B cell (primary cell): ENCODE data around the gene ST7L. TPM values are rescaled to one million over a fixed set of nuclear protein-coding genes. Genes with fewer than 3 reads are reported as not detected.

ENCODE experiments used
- ATAC-seq: fragments of 200-7000 bp; cut with Tn5 transposase; one replicate; pipeline ENCODE4 v1.10.0; 2021; ENCODE audit warnings: low read depth, mild to moderate bottlenecking, moderate number of reproducible peaks, moderate library complexity
- CTCF ChIA-PET: fragments of 350-600 bp; sonication (Branson Sonifier 250); formaldehyde crosslinking; loops from one replicate; lab custom pipeline; 2021; ENCODE audit warnings: antibody characterized with exemption, inconsistent platforms; lab: Charles Lee
- POLR2A ChIA-PET: fragments of 350-600 bp; sonication (Branson Sonifier 250); formaldehyde crosslinking; loops from one replicate; lab custom pipeline; 2021; ENCODE audit warnings: antibody characterized with exemption; lab: Charles Lee
- DNase-seq: peaks from one replicate; pipeline ENCODE4 v3.0.0; 2013
- H2AFZ ChIP-seq: 2 replicates; pipeline ENCODE4 v1.6.1; 2012; ENCODE audit warnings: mild to moderate bottlenecking, low read depth, low read length; ENCODE audit not compliant: insufficient read depth, poor library complexity, severe bottlenecking
- H3K27ac ChIP-seq, 2 donors: 1 replicate in 1 of 2; 2 replicates in 1 of 2; pipeline ENCODE4 v1.5.1; 2012 to 2013; ENCODE audit warnings: low read length in 2 of 2, mild to moderate bottlenecking in 2 of 2, moderate library complexity in 1 of 2
- H3K27me3 ChIP-seq, 4 experiments: fragments of 200-600 bp in 1 of 4; sonication (generic) in 1 of 4; replicated peaks in 1 of 4; 1 replicate in 2 of 4; 2 replicates in 2 of 4; pipeline versions ENCODE4 v1.6.1 to v1.7.0; 2013 to 2016; ENCODE audit warnings: low read length in 3 of 4, mild to moderate bottlenecking in 2 of 4, mixed read lengths in 1 of 4, moderate library complexity in 1 of 4; ENCODE audit not compliant: insufficient read depth in 4 of 4, control insufficient read depth in 3 of 4; ENCODE audit errors: control extremely low read depth in 1 of 4
- H3K36me3 ChIP-seq, 2 experiments: replicated peaks in 1 of 2; 1 replicate in 1 of 2; 2 replicates in 1 of 2; pipeline versions ENCODE4 v1.6.1 to v1.7.1; 2013; ENCODE audit warnings: low read length in 1 of 2; ENCODE audit not compliant: insufficient read depth in 2 of 2, control insufficient read depth in 1 of 2; ENCODE audit errors: control extremely low read depth in 1 of 2, extremely low read depth in 1 of 2
- H3K4me1 ChIP-seq, 2 donors: fragments of 200-600 bp in 1 of 2; sonication (generic) in 1 of 2; 1 replicate in 1 of 2; 2 replicates in 1 of 2; pipeline versions ENCODE4 v1.5.1 to v1.6.1; 2013 to 2017; ENCODE audit warnings: low read length in 2 of 2; ENCODE audit not compliant: control insufficient read depth in 2 of 2, insufficient read depth in 2 of 2
- H3K4me2 ChIP-seq: replicated peaks from 2 replicates; pipeline ENCODE3; 2012; ENCODE audit warnings: mild to moderate bottlenecking, low read depth, low read length; ENCODE audit not compliant: poor library complexity, severe bottlenecking
- H3K4me3 ChIP-seq, 5 experiments: fragments of 200-600 bp in 1 of 5; sonication (generic) in 1 of 5; 1 replicate in 3 of 5; 2 replicates in 2 of 5; pipeline versions ENCODE4 v1.5.1 to v1.7.0; 2011 to 2016; ENCODE audit warnings: low read length in 4 of 5, mild to moderate bottlenecking in 4 of 5, low read depth in 2 of 5, control low read depth in 1 of 5, moderate library complexity in 1 of 5; ENCODE audit not compliant: insufficient read depth in 1 of 5; ENCODE audit errors: control extremely low read depth in 1 of 5, extremely low read depth in 1 of 5
- H3K79me2 ChIP-seq: fragments of 200-600 bp; sonication (generic); one replicate; pipeline ENCODE4 v1.6.0; 2016; ENCODE audit warnings: low read length; ENCODE audit not compliant: control insufficient read depth, insufficient read depth
- H3K9ac ChIP-seq: fragments of 200-600 bp; sonication (generic); 2 replicates; pipeline ENCODE4 v1.6.1; 2017; ENCODE audit warnings: mild to moderate bottlenecking, low read length, moderate library complexity
- H3K9me3 ChIP-seq, 3 donors: one replicate each; pipeline versions ENCODE4 v1.6.1 to v1.7.1; 2013; ENCODE audit warnings: low read length in 2 of 3; ENCODE audit not compliant: control insufficient read depth in 2 of 3, insufficient read depth in 1 of 3; ENCODE audit errors: control extremely low read depth in 1 of 3
- H4K20me1 ChIP-seq: 2 replicates; pipeline ENCODE4 v1.6.0; 2012; ENCODE audit warnings: mild to moderate bottlenecking, low read length; ENCODE audit not compliant: insufficient read depth, control insufficient read depth, poor library complexity, severe bottlenecking
- H3K27ac Mint-ChIP-seq: one replicate; pipeline ENCODE4 v1.8.0; 2021; ENCODE audit warnings: mixed read lengths
- H3K27me3 Mint-ChIP-seq: one replicate; pipeline ENCODE4 v1.8.0; 2021; ENCODE audit warnings: mixed read lengths
- H3K4me1 Mint-ChIP-seq: one replicate; pipeline ENCODE4 v1.8.0; 2021; ENCODE audit warnings: mixed read lengths
- H3K4me3 Mint-ChIP-seq: one replicate; pipeline ENCODE4 v1.8.0; 2021; ENCODE audit warnings: mixed read lengths
- H3K9me3 Mint-ChIP-seq: one replicate; pipeline ENCODE4 v1.8.0; 2022; ENCODE audit warnings: mixed read lengths; ENCODE audit not compliant: insufficient read depth
- CTCF ChIP-seq: fragments of 200-600 bp; IDR thresholded peaks from one replicate; pipeline ENCODE4 v1.8.0; 2022; ENCODE audit warnings: antibody characterized with exemption, mild to moderate bottlenecking
- EZH2 ChIP-seq: IDR thresholded peaks from 2 replicates; pipeline ENCODE4 v1.6.1; 2012; ENCODE audit warnings: borderline replicate concordance, low read depth, mild to moderate bottlenecking, moderate library complexity, low read length; ENCODE audit not compliant: insufficient read depth, poor library complexity, severe bottlenecking
- WGBS: methylation state at CpG from one replicate; pipeline ENCODE4 v1.1.5; 2013; ENCODE audit warnings: missing lambda C conversion rate; ENCODE audit not compliant: insufficient coverage; 5-methylcytosine and 5-hydroxymethylcytosine counted together
- intact Hi-C: fragments of 100-400 bp; cut with micrococcal nuclease; formaldehyde crosslinking; loops from one replicate; pipeline ENCODE4 v1.10.0; 2022
- polyA plus RNA-seq: library from polyadenylated mRNA; depleted of rRNA; stranded (reverse); fragments of >200 nt; gene quantifications from 2 replicates; pipeline ENCODE4 v1.2.3, GENCODE V29; 2012
- total RNA-seq, 2 donors: library from RNA; stranded (reverse); fragments of 120-200 nt in 1 of 2; gene quantifications; 1 replicate in 1 of 2; 2 replicates in 1 of 2; pipeline versions ENCODE4 v1.2.3 to v1.2.4, GENCODE V29; 2013 to 2022

Gene ST7L
- total and polyA plus RNA-seq, 2 donors (not counting 1 experiment from before 2014, with no cell fraction given): 13.1 to 16.4 TPM

- POLR2A ChIA-PET: no interaction called here
- Histone ChIP-seq H3K27ac (peak overlapping the region in 1 of 2 donors; percentile 5), H3K79me2 (no peaks in the 10 kb centered on the region), H4K20me1 (no peaks in the 10 kb centered on the region), H3K4me3 (no peak overlapping the region), H3K9ac (no peak overlapping the region), H3K36me3 (peaks cover 24 to 88% of the 10 kb centered on the region in 2 experiments), H3K4me2 (no peak overlapping the region), H3K27me3 (no peaks in the 10 kb centered on the region), H3K9me3 (no peaks in the 10 kb centered on the region), H2AFZ (no peak overlapping the region), H3K4me1 (no peaks in the 10 kb centered on the region)
- intact Hi-C loops: no loop called here
- CTCF ChIA-PET: no interaction called here
- DNase-seq (no peak), ATAC-seq (no peak)
- WGBS: 60% methylated on average over 1 of the region's 2 CpGs
- Mint-ChIP-seq H3K27ac (peak overlapping the region; percentile 37), H3K27me3 (no peaks in the 10 kb centered on the region), H3K4me1 (peaks cover 9% of the 10 kb centered on the region), H3K9me3 (no peaks in the 10 kb centered on the region), H3K4me3 (no peak overlapping the region)
- TF ChIP-seq EZH2: no peak
- TF ChIP-seq CTCF: no peak
Measured at GRCh38 chr1:112666946-112667345, 48.0 kb upstream of the ST7L start.

GRCh38 chr1:112665857-112666256, 46.9 kb upstream of the ST7L start:
- TF ChIP-seq CTCF: no peak
- no peak for TF ChIP-seq EZH2
- ChIA-PET CTCF (no interaction called here), POLR2A (no interaction called here)
- Histone ChIP-seq H3K4me1 (no peaks in the 10 kb centered on the region), H3K9ac (no peak overlapping the region), H3K36me3 (peaks cover 26 to 88% of the 10 kb centered on the region in 2 experiments), H3K27ac (peak overlapping the region in 1 of 2 donors; percentile 12), H3K4me2 (no peak overlapping the region), H3K79me2 (no peaks in the 10 kb centered on the region), H4K20me1 (no peaks in the 10 kb centered on the region), H3K4me3 (no peak overlapping the region), H3K27me3 (no peaks in the 10 kb centered on the region), H3K9me3 (no peaks in the 10 kb centered on the region), H2AFZ (no peak overlapping the region)
- H3K27ac Mint-ChIP-seq: no peak overlapping the region
- intact Hi-C loops: no loop called here
- no peaks in the 10 kb centered on the region for H3K9me3 Mint-ChIP-seq
- no CpG with 5 or more reads among the region's 3 CpGs for WGBS
- peaks cover 9% of the 10 kb centered on the region for H3K4me1 Mint-ChIP-seq
- H3K27me3 Mint-ChIP-seq: no peaks in the 10 kb centered on the region
- H3K4me3 Mint-ChIP-seq: no peak overlapping the region
- ATAC-seq (no peak), DNase-seq (no peak)
